ENCODE data around the gene RAB14. TPM values are rescaled to one million over a fixed set of nuclear protein-coding genes. Genes with fewer than 3 reads are reported as not detected.

The RAB14 gene
- total RNA-seq, 1 donor from 2014 or later: 29.0 TPM

DNA sequence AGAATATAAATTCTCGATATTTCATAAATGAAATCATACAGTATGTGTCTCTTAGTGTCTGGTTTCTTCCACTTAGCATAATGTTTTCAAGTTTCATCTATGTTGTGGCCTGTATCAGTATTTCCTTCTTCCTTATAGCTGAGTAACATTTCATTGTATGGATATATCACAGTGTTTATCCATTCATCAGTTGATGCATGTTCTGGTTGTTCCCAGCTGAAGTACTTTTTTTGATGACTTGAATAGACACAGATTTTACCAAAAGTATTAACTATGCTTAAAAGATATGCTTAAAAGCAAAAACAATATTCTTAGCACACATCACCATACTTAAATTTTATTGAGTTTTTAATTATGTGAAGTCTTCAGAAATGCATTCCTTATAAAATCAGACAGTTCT is 12.7 kb downstream of the RAB14 start:
- Histone ChIP-seq H3K4me1 (peaks cover 91% of the 10 kb centered on the region), H3K36me3 (peaks cover 0 to 12% of the 10 kb centered on the region in 2 donors), H3K9me3 (no peaks in the 10 kb centered on the region), H3K27ac (no peak overlapping the region), H3K4me3 (no peak overlapping the region), H3K27me3 (no peaks in the 10 kb centered on the region)
- intact Hi-C loops (cut with DNase I): no loop called here
- TF ChIP-seq POLR2AphosphoS5 (IDR thresholded peaks at IDR 0.05; ENCODE audit: insufficient read depth in 1 of 2, low read depth in 1 of 2) (no peak), POLR2A (IDR thresholded peaks at IDR 0.05) (no peak)
- TF ChIP-seq, protein P1, sequence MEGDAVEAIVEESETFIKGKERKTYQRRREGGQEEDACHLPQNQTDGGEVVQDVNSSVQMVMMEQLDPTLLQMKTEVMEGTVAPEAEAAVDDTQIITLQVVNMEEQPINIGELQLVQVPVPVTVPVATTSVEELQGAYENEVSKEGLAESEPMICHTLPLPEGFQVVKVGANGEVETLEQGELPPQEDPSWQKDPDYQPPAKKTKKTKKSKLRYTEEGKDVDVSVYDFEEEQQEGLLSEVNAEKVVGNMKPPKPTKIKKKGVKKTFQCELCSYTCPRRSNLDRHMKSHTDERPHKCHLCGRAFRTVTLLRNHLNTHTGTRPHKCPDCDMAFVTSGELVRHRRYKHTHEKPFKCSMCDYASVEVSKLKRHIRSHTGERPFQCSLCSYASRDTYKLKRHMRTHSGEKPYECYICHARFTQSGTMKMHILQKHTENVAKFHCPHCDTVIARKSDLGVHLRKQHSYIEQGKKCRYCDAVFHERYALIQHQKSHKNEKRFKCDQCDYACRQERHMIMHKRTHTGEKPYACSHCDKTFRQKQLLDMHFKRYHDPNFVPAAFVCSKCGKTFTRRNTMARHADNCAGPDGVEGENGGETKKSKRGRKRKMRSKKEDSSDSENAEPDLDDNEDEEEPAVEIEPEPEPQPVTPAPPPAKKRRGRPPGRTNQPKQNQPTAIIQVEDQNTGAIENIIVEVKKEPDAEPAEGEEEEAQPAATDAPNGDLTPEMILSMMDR (IDR thresholded peaks at IDR 0.05): no peak
- DNase-seq (ENCODE audit: extremely low spot score in 2 of 2): no peak

DNA sequence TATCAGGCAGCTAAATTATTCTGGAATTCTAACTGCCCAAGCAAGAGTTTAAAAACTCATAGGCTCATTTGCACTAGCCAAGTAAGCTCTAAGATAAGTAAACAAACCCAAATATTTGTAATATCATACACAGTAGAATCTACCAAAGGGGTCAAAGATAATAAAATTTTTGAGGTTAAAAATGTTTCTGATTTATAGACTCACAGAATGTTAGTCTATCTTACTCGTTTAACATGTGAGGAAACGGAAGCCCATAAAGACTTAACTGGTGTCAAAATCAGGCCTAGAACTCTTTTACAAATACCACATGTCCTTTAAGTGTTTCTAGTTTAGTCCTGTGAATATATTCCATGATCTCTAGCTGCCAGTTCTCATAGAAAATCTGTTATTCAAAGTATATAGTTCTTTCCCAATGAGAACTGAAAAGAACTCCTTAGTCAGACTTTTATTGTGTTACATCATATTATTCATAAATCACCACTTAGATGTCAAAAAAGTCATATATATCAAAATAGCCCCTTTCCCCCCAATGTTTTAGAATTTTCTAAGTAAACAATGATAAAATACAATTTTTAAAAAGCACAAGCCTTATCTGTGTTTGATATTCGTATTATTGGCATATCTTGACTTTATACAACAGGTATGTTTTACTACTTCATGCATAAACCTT is 13.9 kb downstream of the RAB14 start:
- peaks cover 91% of the 10 kb centered on the region for H3K4me1 ChIP-seq
- H3K4me3 ChIP-seq: no peak overlapping the region
- H3K27me3 ChIP-seq: no peaks in the 10 kb centered on the region
- H3K27ac ChIP-seq: peak overlapping the region; percentile 15
- intact Hi-C loops (cut with DNase I): no loop called here
- no peaks in the 10 kb centered on the region for H3K9me3 ChIP-seq
- TF ChIP-seq, protein P1 (IDR thresholded peaks at IDR 0.05): no peak
- TF ChIP-seq POLR2AphosphoS5 (IDR thresholded peaks at IDR 0.05; ENCODE audit: insufficient read depth in 1 of 2, low read depth in 1 of 2): no peak
- no peak for TF ChIP-seq POLR2A (IDR thresholded peaks at IDR 0.05)
- H3K36me3 ChIP-seq: peaks cover 0 to 16% of the 10 kb centered on the region in 2 donors
- no peak for DNase-seq (ENCODE audit: extremely low spot score in 2 of 2)

DNA sequence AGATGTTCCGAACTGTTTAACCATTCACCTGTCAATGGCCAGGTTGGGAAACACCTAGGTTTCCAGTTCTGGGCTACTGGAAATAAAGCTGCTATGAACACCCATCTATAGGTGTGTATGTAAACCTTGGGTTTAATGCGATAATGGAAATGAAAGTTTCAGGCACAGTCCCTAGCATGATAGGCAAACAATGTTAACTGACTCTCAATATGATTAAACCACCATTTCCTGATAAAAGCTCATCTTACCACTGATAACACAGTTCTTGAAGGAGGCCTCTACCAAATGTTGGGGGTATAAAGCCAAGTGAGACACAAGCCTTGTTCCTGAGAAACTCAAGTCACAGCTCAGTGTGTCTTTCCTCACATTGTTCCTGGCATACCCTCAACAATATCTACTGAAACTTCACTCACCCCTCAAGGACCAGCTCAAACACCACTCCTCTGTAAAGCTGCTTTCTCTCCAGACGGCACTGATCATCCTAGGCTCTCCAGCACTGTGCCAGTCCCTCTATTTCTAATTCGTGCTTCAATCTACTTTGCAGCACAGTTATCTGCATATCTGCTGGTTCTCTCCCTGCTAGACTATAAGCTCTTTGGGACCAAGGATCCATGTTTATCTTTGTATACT is 15.8 kb downstream of the RAB14 start:
- Histone ChIP-seq H3K27me3 (no peaks in the 10 kb centered on the region), H3K4me1 (peaks cover 80% of the 10 kb centered on the region), H3K27ac (no peak overlapping the region), H3K9me3 (no peaks in the 10 kb centered on the region), H3K4me3 (no peak overlapping the region), H3K36me3 (peaks cover 0 to 32% of the 10 kb centered on the region in 2 donors)
- no peak for TF ChIP-seq POLR2AphosphoS5 (IDR thresholded peaks at IDR 0.05; ENCODE audit: insufficient read depth in 1 of 2, low read depth in 1 of 2)
- TF ChIP-seq, protein P1 (IDR thresholded peaks at IDR 0.05): no peak
- no peak for TF ChIP-seq POLR2A (IDR thresholded peaks at IDR 0.05)
- no peak for DNase-seq (ENCODE audit: extremely low spot score in 2 of 2)
- intact Hi-C loops (cut with DNase I): no loop called here

DNA sequence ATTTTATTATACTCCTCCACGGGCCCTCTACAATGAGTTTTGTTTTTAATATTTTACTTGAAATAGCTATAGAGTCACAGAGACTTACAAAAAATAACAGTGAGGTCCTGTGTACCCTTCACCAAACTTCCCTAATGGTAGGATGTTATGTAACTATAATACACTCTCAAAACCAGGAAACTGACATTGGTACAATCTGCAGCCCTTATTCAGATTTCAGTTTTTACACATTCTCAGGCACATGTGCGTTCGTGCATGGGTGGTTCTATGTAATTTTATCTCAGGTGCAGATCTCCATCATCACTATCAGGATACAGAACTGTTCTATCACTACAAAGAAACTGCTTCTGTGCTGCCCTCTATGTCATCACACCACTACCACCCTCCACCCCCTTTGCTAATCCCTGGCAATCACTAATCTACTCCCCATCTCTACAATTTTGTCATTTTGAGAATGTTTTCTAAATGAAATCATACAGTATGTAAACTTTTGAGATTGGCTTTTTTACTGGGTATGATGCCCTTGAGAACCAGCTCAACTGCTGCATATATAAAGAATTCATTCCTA is 16.4 kb downstream of the RAB14 start:
- Histone ChIP-seq H3K9me3 (no peaks in the 10 kb centered on the region), H3K36me3 (peaks cover 0 to 38% of the 10 kb centered on the region in 2 donors), H3K4me1 (peaks cover 74% of the 10 kb centered on the region), H3K4me3 (no peak overlapping the region), H3K27ac (no peak overlapping the region), H3K27me3 (no peaks in the 10 kb centered on the region)
- DNase-seq (ENCODE audit: extremely low spot score in 2 of 2): no peak
- intact Hi-C loops (cut with DNase I): no loop called here
- TF ChIP-seq POLR2A (IDR thresholded peaks at IDR 0.05): no peak
- TF ChIP-seq POLR2AphosphoS5 (IDR thresholded peaks at IDR 0.05; ENCODE audit: insufficient read depth in 1 of 2, low read depth in 1 of 2): no peak
- TF ChIP-seq, protein P1 (IDR thresholded peaks at IDR 0.05): no peak

DNA sequence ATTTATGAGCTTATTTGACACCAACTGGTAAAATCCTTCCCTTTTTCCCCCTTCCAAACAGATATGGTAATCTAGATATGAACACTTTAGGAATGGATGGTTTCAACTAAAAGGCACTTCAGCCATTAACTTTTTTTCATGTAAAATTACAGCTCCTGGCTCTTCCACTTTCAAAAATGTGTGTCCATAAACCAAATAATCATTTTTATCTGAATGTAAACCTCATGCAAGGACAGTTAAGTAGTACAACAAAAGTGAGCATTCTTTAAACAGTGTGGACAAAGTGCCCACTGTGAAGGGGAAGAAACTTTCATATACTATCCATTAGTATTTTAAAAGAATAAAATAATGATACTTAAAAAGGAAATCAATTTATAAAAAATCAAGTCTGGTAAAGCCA is 17.2 kb downstream of the RAB14 start:
- intact Hi-C loops (cut with DNase I): no loop called here
- H3K4me1 ChIP-seq: peaks cover 66% of the 10 kb centered on the region
- DNase-seq (ENCODE audit: extremely low spot score in 2 of 2): no peak

More for the DNA sequence above, 17.2 kb downstream of the RAB14 start:
- Histone ChIP-seq H3K27ac (no peak overlapping the region), H3K27me3 (no peaks in the 10 kb centered on the region), H3K4me3 (no peak overlapping the region), H3K36me3 (peaks cover 0 to 39% of the 10 kb centered on the region in 2 donors), H3K9me3 (no peaks in the 10 kb centered on the region)
- TF ChIP-seq POLR2AphosphoS5 (IDR thresholded peaks at IDR 0.05; ENCODE audit: insufficient read depth in 1 of 2, low read depth in 1 of 2) (no peak), POLR2A (IDR thresholded peaks at IDR 0.05) (no peak)
- TF ChIP-seq, protein P1 (IDR thresholded peaks at IDR 0.05): no peak
